ENCODE measurements around the gene ATP11A. TPM values are rescaled to one million over a fixed set of nuclear protein-coding genes. Genes with fewer than 3 reads are reported as not detected.

The ATP11A gene
- total and polyA plus RNA-seq, 10 donors: 2.7 to 91.3 (median 59.1) TPM

DNA sequence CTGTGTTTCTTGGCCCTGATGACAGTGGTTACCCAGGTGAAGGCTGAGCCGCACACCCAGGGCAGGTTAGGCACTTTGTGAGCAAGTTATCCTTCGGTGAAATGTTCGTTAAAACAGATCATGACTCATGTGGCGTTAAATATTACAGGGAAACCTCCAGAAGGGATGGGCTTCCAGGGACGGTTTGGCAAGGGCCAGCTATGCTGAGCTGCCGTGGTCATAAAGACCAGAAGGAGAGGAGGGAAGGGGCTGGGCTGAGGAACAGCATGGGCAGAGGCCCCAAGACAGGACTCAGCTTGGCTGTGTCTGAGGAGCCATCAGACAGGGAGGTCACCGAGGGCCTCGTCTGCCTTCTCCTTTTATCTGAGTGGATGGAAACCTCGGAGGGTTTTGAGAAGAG lies 47.5 kb downstream of the ATP11A start:
- no peak for TF ChIP-seq POLR2AphosphoS5 (IDR thresholded peaks at IDR 0.05)
- no peak for TF ChIP-seq POLR2A (IDR thresholded peaks at IDR 0.05)
- no peak for TF ChIP-seq CTCF (IDR thresholded peaks at IDR 0.05 in 8 of 11, conservative IDR thresholded peaks at IDR 0.05 in 3 of 11)
- H3K9me3 ChIP-seq: no peaks in the 10 kb centered on the region
- WGBS, 5 donors: 92 to 98% (median 92%) methylated on average over 9 of the region's 9 CpGs
- no peaks in the 10 kb centered on the region for H3K27me3 ChIP-seq (replicated peaks in 1 of 7)
- intact Hi-C loops (cut with DNase I; ENCODE audit: low total_unique reads): no loop called here
- DNase-seq: peak; percentile 53
- H3K4me1 ChIP-seq: peaks cover 0 to 31% (median 6%) of the 10 kb centered on the region in 6 donors
- no peak overlapping the region for H3K4me3 ChIP-seq
- H3K36me3 ChIP-seq: peaks cover 0 to 7% (median 0%) of the 10 kb centered on the region in 6 donors
- H3K27ac ChIP-seq: no peak overlapping the region

- Histone ChIP-seq H3K27me3 (replicated peaks in 1 of 7) (no peaks in the 10 kb centered on the region), H3K4me3 (no peak overlapping the region), H3K27ac (no peak overlapping the region), H3K36me3 (peaks cover 0 to 7% (median 0%) of the 10 kb centered on the region in 6 donors), H3K4me1 (peaks cover 0 to 31% (median 6%) of the 10 kb centered on the region in 6 donors), H3K9me3 (no peaks in the 10 kb centered on the region)
- intact Hi-C loops (cut with DNase I; ENCODE audit: low total_unique reads): no loop called here
- TF ChIP-seq CTCF (IDR thresholded peaks at IDR 0.05 in 8 of 11, conservative IDR thresholded peaks at IDR 0.05 in 3 of 11) (no peak), POLR2AphosphoS5 (IDR thresholded peaks at IDR 0.05) (no peak), POLR2A (IDR thresholded peaks at IDR 0.05) (no peak)
- 91 to 97% (median 92%) methylated on average over 7 of the region's 7 CpGs for WGBS, 5 donors
- DNase-seq: peak; percentile 21
Measured at GRCh38 chr13:112738606-112739005, 48.8 kb downstream of the ATP11A start.

- TF ChIP-seq POLR2AphosphoS5 (IDR thresholded peaks at IDR 0.05) (peak in 2 of 3 donors; percentile 73 to 75), POLR2A (IDR thresholded peaks at IDR 0.05) (no peak)
- H3K27me3 ChIP-seq (replicated peaks in 1 of 7): no peaks in the 10 kb centered on the region
- H3K4me1 ChIP-seq: peaks cover 0 to 27% (median 6%) of the 10 kb centered on the region in 6 donors
- peak overlapping the region; percentile 35 to 85 (median 73) for H3K27ac ChIP-seq
- DNase-seq: peak; percentile 73
- H3K4me3 ChIP-seq: no peak overlapping the region
- WGBS, 5 donors: 64 to 75% (median 67%) methylated on average over 19 of the region's 19 CpGs
- intact Hi-C loops (cut with DNase I; ENCODE audit: low total_unique reads): no loop called here
- H3K9me3 ChIP-seq: no peaks in the 10 kb centered on the region
- peaks cover 0 to 4% (median 0%) of the 10 kb centered on the region in 6 donors for H3K36me3 ChIP-seq
Measured at GRCh38 chr13:112740502-112741131, 50.8 kb downstream of the ATP11A start.

GRCh38 chr13:112741185-112741755 lies 51.4 kb downstream of the ATP11A start:
- TF ChIP-seq CTCF (IDR thresholded peaks at IDR 0.05 in 8 of 11, conservative IDR thresholded peaks at IDR 0.05 in 3 of 11) (no peak), POLR2AphosphoS5 (IDR thresholded peaks at IDR 0.05) (no peak), POLR2A (IDR thresholded peaks at IDR 0.05) (no peak)
- Histone ChIP-seq H3K27ac (peak overlapping the region; percentile 35 to 85 (median 73)), H3K36me3 (no peaks in the 10 kb centered on the region), H3K4me1 (peaks cover 0 to 24% (median 6%) of the 10 kb centered on the region in 6 donors), H3K9me3 (no peaks in the 10 kb centered on the region), H3K27me3 (replicated peaks in 1 of 7) (no peaks in the 10 kb centered on the region), H3K4me3 (no peak overlapping the region)
- DNase-seq: peak; percentile 51
- intact Hi-C loops (cut with DNase I; ENCODE audit: low total_unique reads): no loop called here
- WGBS, 5 donors: 78 to 91% (median 85%) methylated on average over 14 to 15 of the region's 15 CpGs
